ENCODE measurements around the gene SNX22. TPM values are rescaled to one million over a fixed set of nuclear protein-coding genes. Genes with fewer than 3 reads are reported as not detected.

Gene SNX22
- total RNA-seq, 1 donor from 2014 or later, result under 0.01 TPM

DNA sequence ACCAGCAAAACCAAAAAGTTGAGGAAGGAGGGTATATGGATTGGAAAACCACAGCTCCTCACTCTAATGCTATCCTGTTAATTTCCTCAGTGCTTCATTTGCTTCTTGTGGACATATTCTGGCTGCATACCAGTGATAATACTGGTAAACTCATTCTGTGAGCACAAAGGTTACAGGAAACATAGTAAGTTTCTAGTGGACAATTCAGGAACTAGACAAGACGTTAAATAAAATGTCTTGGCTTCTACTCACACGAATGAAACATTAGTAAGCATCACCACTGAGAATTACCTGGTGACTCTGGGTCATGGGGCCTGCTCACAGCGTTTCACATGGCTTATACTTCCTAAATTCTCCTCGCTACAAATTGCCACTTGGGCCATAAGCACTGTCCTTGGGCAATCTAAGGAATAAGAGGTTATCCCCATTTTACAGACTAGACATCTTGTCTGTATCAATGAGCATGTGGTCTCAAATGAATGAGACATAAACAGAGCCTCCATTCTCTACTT lies 31.4 kb downstream of the SNX22 start:
- no peak for DNase-seq (ENCODE audit: low read depth)
- no peak for FAIRE-seq
- TF ChIP-seq, protein P1, sequence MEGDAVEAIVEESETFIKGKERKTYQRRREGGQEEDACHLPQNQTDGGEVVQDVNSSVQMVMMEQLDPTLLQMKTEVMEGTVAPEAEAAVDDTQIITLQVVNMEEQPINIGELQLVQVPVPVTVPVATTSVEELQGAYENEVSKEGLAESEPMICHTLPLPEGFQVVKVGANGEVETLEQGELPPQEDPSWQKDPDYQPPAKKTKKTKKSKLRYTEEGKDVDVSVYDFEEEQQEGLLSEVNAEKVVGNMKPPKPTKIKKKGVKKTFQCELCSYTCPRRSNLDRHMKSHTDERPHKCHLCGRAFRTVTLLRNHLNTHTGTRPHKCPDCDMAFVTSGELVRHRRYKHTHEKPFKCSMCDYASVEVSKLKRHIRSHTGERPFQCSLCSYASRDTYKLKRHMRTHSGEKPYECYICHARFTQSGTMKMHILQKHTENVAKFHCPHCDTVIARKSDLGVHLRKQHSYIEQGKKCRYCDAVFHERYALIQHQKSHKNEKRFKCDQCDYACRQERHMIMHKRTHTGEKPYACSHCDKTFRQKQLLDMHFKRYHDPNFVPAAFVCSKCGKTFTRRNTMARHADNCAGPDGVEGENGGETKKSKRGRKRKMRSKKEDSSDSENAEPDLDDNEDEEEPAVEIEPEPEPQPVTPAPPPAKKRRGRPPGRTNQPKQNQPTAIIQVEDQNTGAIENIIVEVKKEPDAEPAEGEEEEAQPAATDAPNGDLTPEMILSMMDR (IDR thresholded peaks at IDR 0.05; ENCODE audit: insufficient read depth, low read length, severe bottlenecking), result no peak
- Histone ChIP-seq H3K36me3 (ENCODE audit: control insufficient read depth, insufficient read depth, low read length) (peaks cover 11% of the 10 kb centered on the region), H3K27me3 (ENCODE audit: control insufficient read depth, insufficient read depth, low read length) (no peaks in the 10 kb centered on the region), H3K4me3 (ENCODE audit: low read depth, low read length) (no peak overlapping the region)

DNA sequence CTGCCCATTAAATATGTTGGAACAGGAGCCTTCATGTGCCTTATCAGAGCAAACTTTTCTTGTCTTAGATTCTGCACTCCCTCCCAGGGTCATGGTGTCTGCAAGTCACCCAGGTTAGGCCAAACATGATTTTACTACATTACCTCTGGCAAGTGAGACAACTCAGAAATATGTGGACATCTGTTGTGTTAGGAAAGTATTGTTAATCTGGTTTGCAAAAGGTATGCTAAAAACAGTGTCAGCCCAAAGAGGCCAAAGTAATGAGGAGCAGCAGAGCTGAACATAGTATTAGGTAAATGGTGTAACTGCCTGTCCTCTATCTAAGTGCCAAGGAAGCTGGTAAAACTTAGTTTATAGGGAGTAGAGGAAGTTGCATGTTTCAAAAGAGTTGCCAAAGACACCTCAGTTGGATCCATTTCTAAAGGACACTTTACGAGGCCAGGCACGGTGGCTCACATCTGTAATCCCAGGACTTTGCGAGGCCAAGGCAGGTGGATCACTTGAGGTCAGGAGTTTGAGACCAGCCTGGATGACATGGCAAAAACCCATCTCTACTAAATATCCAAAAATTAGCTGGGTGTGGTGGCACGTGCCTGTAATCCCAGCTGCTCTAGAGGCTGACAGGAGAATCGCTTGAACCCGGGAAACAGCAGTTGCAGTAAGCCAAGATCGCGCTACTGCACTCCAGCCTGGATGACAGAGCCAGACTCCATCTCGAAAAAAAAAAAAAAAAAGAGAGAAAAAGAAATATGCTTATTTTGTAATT lies 33.8 kb downstream of the SNX22 start:
- peaks cover 5% of the 10 kb centered on the region for H3K36me3 ChIP-seq (ENCODE audit: control insufficient read depth, insufficient read depth, low read length)
- DNase-seq (ENCODE audit: low read depth) (no peak), FAIRE-seq (no peak)
- no peak overlapping the region for H3K4me3 ChIP-seq (ENCODE audit: low read depth, low read length)
- TF ChIP-seq, protein P1 (IDR thresholded peaks at IDR 0.05; ENCODE audit: insufficient read depth, low read length, severe bottlenecking), result no peak
- H3K27me3 ChIP-seq (ENCODE audit: control insufficient read depth, insufficient read depth, low read length), result no peaks in the 10 kb centered on the region

DNA sequence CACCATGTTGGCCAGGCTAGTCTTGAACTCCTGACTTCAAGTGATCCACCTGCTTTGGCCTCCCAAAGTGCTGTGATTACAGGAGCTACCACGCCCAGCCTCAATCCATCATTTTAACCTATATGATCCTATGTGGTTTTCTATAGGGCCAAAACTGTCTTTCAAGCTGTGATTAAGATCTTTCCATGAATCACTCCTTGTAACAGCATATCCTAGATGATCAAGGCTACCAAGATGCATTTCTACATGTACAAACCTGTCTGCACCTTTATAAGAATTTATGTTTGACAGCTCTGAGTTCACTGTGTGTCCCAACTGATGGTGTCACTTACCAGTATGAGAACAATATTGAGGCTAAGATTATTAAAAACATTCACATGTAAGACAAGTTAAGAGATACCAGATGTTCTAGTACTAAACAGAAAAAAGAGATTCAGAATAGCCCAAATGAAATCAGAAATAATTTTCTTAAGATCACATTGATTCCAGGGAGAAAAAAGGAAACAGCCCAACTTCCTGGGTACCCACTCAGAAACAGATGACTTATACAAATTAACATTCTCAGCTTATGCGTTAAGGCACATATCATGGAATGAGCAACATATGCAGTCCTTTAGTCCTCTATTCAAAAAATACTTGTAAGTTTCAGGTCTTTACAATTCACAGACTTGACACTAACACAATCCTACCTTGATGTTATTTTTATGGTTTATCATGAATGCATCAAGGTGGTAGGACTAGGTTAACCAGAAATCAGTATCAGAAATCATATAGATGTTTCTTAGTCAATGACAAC lies 36.1 kb downstream of the SNX22 start:
- no peak for FAIRE-seq
- H3K36me3 ChIP-seq (ENCODE audit: control insufficient read depth, insufficient read depth, low read length), result peaks cover 1% of the 10 kb centered on the region
- no peak overlapping the region for H3K4me3 ChIP-seq (ENCODE audit: low read depth, low read length)
- H3K27me3 ChIP-seq (ENCODE audit: control insufficient read depth, insufficient read depth, low read length), result no peaks in the 10 kb centered on the region
- TF ChIP-seq, protein P1 (IDR thresholded peaks at IDR 0.05; ENCODE audit: insufficient read depth, low read length, severe bottlenecking), result no peak
- peak; percentile 98 for DNase-seq (ENCODE audit: low read depth)

DNA sequence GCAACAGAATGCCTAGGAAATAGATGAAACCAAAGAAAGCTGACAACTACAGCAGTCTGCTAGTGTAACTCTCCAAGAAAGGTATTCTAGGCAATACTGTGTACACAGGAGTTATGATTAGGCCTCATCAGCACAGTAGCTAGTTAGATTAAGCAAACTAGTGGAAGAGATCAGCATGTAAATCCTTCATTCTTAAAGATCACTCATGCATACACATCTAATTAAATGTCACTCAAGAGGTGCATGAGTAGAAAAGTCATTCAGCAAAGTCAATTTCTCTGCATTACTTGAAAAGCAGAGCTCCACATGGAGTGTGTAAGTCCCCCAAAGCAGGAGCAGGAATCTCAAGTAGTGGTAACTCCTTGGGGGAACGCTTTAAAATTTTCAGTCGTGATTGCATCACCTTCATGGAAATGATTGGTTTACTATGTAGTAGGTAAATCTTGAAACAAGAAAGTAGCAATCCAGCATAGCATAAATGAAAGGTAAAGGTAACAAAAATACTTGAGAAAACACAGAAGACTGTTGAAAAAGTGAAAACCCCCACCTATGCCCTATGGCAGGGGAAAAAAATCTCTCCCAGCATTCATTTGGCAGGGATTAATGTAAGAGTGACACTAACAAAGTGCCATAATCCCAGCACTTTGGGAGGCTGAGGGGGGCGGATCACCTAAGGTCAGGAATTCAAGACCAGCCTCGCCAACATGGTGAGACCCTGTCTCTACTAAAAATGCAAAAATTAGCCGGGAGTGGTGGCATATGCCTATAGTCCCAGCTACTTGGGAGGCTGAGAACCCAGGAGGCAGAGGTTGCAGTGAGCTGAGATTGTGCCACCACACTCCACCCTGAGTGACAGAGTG lies 40.7 kb downstream of the SNX22 start:
- Histone ChIP-seq H3K4me3 (ENCODE audit: low read depth, low read length) (no peak overlapping the region), H3K27me3 (ENCODE audit: control insufficient read depth, insufficient read depth, low read length) (no peaks in the 10 kb centered on the region), H3K36me3 (ENCODE audit: control insufficient read depth, insufficient read depth, low read length) (no peaks in the 10 kb centered on the region)
- TF ChIP-seq, protein P1 (IDR thresholded peaks at IDR 0.05; ENCODE audit: insufficient read depth, low read length, severe bottlenecking), result no peak
- DNase-seq (ENCODE audit: low read depth) (no peak), FAIRE-seq (no peak)

DNA sequence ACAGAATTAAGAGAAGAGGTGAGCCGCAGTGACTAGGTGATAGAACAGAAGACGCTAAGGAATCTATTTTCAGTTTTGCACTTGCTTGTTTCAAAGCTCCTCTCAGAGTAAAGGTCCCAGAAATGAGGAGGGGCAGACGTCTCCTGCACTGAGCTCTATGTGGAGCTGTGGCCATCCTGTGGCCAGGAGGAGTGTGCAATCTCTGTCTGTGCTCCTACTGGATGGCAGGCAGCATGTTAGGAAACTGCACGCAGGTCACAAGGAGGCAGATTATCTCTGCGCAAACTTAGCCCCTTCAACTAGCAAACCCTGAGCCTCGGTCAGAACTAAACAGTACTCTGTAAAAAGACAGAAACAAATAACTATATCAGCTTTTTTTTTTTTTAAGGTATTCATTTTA lies 42.4 kb downstream of the SNX22 start:
- Histone ChIP-seq H3K36me3 (ENCODE audit: control insufficient read depth, insufficient read depth, low read length) (peaks cover 1% of the 10 kb centered on the region), H3K27me3 (ENCODE audit: control insufficient read depth, insufficient read depth, low read length) (no peaks in the 10 kb centered on the region), H3K4me3 (ENCODE audit: low read depth, low read length) (no peak overlapping the region)
- no peak for DNase-seq (ENCODE audit: low read depth)
- no peak for FAIRE-seq
- TF ChIP-seq, protein P1 (IDR thresholded peaks at IDR 0.05; ENCODE audit: insufficient read depth, low read length, severe bottlenecking), result no peak

Data from bronchial epithelial cell (primary cell).